NB4 (cell line): ENCODE results near the gene TBC1D25.

ENCODE experiments used
- DNase-seq: peaks from one replicate; pipeline ENCODE4 v3.0.0; 2010; ENCODE audit warnings: low read depth
- H3K4me3 ChIP-seq: one replicate; pipeline ENCODE4 v1.5.1; 2011; ENCODE audit warnings: mild to moderate bottlenecking, low read depth, low read length, moderate library complexity
- MYC ChIP-seq: IDR thresholded peaks from 2 replicates; pipeline ENCODE4 v1.6.1; 2011; ENCODE audit warnings: low read depth, low read length
- POLR2A ChIP-seq: IDR thresholded peaks from 2 replicates; pipeline ENCODE4 v1.6.1; 2011; ENCODE audit warnings: mild to moderate bottlenecking; ENCODE audit not compliant: insufficient read length; ENCODE audit errors: extremely low read depth
- TF ChIP-seq, protein P1 (sequence below): IDR thresholded peaks from one replicate; pipeline ENCODE4 v1.5.1; 2012; ENCODE audit warnings: low read depth, low read length
- TF ChIP-seq, protein P2 (sequence below): IDR thresholded peaks from 2 replicates; pipeline ENCODE4 v1.6.1; 2011; ENCODE audit warnings: low read depth, low read length

The TBC1D25 gene

DNA sequence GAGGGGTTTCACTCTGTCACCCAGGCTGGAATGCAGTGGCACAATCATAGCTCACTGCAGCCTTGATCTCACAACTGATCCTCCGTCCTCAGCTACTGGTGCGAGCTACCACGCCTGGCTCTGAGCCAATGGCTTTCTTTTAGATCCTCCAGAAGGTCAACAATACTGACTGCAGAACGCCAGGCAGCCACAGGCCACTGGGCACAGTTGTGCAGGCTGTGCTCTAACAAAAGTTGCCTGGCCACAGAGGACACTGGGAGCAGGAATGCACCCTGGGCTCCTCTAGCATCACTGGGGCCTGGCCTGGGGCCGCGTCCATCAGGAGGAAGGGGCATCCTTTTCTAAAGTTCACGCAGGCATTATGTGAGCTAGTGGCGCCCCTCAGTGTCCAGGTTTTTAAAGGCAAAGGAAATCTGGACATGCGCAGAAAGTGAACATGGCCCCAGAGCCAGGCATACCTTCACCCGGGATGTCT, 45.6 kb upstream of the TBC1D25 start:
- H3K4me3 ChIP-seq, result no peak overlapping the region
- DNase-seq, result peak; percentile 51
- TF ChIP-seq, protein P1, sequence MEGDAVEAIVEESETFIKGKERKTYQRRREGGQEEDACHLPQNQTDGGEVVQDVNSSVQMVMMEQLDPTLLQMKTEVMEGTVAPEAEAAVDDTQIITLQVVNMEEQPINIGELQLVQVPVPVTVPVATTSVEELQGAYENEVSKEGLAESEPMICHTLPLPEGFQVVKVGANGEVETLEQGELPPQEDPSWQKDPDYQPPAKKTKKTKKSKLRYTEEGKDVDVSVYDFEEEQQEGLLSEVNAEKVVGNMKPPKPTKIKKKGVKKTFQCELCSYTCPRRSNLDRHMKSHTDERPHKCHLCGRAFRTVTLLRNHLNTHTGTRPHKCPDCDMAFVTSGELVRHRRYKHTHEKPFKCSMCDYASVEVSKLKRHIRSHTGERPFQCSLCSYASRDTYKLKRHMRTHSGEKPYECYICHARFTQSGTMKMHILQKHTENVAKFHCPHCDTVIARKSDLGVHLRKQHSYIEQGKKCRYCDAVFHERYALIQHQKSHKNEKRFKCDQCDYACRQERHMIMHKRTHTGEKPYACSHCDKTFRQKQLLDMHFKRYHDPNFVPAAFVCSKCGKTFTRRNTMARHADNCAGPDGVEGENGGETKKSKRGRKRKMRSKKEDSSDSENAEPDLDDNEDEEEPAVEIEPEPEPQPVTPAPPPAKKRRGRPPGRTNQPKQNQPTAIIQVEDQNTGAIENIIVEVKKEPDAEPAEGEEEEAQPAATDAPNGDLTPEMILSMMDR, result no peak
- TF ChIP-seq, protein P2, sequence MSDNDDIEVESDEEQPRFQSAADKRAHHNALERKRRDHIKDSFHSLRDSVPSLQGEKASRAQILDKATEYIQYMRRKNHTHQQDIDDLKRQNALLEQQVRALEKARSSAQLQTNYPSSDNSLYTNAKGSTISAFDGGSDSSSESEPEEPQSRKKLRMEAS, result no peak
- TF ChIP-seq POLR2A, result no peak
- no peak for TF ChIP-seq MYC

DNA sequence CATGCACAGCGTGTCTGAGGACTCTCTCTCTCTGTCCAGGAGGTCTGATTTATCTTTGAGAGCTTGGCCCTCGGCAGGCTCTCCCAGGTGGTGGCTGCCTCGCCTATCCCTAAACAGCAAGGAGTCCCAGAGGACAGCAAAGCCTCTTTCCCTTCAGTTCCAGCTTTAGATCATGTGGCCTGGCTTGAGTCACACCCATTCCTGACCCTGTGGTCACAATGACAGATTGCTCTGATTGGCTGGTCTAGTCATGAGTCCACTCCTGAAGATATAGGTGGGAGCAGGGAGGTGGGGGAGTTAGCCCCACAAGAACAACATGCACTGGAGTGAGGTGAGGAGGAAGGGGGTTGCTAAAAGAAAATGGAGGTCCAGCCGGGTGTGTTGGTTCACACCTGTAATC, 42.9 kb upstream of the TBC1D25 start:
- no peak overlapping the region for H3K4me3 ChIP-seq
- no peak for DNase-seq
- TF ChIP-seq MYC, result no peak
- TF ChIP-seq, protein P1, result no peak
- TF ChIP-seq POLR2A, result no peak
- TF ChIP-seq, protein P2, result no peak

DNA sequence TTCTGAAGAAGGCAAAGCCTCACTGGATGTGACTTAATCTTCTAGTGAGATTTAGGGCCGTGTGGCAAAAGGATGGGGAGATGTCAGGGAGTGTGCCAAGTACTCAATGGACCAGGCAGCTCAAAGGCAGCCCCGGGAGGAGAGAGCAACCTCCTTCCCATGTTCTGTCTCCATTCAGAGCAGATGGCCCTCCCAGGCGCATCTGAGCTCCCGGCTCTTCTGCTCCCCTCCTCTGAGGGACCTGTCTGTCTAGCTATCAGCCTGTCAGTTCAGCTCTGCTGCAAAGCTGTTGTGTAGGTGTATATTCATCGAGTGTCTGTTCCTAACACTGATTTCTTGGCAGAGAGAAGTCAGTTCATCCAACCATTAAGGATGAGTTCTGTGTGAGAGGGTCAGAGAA, 41.6 kb upstream of the TBC1D25 start:
- TF ChIP-seq, protein P2, result no peak
- TF ChIP-seq, protein P1, result no peak
- TF ChIP-seq MYC, result no peak
- no peak for TF ChIP-seq POLR2A
- H3K4me3 ChIP-seq, result no peak overlapping the region
- no peak for DNase-seq

DNA sequence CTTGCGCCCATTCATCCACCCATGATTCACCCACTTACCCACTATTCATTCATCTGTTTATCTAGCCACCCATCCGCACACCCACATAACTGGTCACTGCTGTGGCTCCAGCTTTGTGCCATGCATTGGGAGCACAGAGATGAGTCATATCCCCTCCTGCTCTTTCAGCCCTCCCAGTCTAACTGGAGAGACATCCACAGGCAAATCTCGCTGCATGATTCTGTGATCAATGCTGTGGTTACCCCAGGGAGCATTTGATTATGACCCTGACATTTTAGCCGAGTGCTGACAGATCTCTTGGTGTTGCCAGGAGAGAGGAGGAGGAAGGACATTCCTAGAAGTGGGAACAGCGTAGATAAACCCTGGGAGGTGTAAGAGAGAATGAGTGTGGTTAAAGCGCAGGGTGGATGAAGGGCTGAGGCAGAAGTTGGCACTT, 41.1 kb upstream of the TBC1D25 start:
- DNase-seq, result peak; percentile 65
- no peak overlapping the region for H3K4me3 ChIP-seq
- TF ChIP-seq, protein P1, result no peak
- TF ChIP-seq, protein P2, result no peak
- TF ChIP-seq POLR2A (no peak), MYC (no peak)

DNA sequence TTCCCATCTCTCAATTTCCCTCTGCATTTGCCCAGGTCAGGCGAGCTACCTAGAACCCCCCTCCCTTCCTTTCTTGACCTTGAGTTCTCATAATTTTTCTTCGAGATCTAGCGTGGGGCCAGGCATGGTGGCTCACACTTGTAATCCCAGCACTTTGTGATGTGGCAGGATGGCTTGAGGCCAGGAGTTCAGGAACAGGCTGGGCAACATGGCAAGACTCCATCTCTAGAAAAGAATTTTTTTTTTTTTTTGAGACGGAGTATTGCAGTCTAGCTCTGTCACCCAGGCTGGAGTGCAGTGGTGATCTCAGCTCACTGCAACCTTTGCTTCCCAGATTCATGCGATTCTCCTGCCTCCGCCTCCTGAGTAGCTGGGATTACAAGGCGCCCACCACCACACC, 35.3 kb upstream of the TBC1D25 start:
- DNase-seq, result no peak
- TF ChIP-seq, protein P2, result no peak
- TF ChIP-seq POLR2A, result no peak
- TF ChIP-seq, protein P1, result no peak
- no peak for TF ChIP-seq MYC
- H3K4me3 ChIP-seq, result no peak overlapping the region
